ENCODE measurements around the gene ACVR2B.
"Not testable (repeated sequence)": the region's sequence is repeated elsewhere in the genome, so short reads cannot be mapped to it uniquely, and the experiment has no call there.

The ACVR2B gene

GRCh38 chr3:38443205-38443604, 10.5 kb upstream of the ACVR2B start:
- not testable (repeated sequence) for H3K4me1 ChIP-seq (ENCODE audit: control insufficient read depth in 5 of 5, insufficient read depth in 5 of 5, low read length in 5 of 5); H3K27ac ChIP-seq (ENCODE audit: low read depth, low read length); H3K9ac ChIP-seq (ENCODE audit: low read length in 5 of 5); H3K27me3 ChIP-seq (ENCODE audit: control insufficient read depth in 5 of 5, insufficient read depth in 4 of 5, low read length in 5 of 5); H3K4me3 ChIP-seq (ENCODE audit: low read depth in 1 of 5, low read length in 5 of 5); H3K36me3 ChIP-seq (ENCODE audit: control insufficient read depth in 5 of 5, insufficient read depth in 5 of 5, low read length in 5 of 5)
- H3K9me3 ChIP-seq (ENCODE audit: control insufficient read depth in 5 of 5, low read length in 5 of 5) = peaks cover 0 to 16% (median 5%) of the 10 kb centered on the region in 5 donors

- H3K27ac ChIP-seq (ENCODE audit: low read depth, low read length) = no peak overlapping the region
- H3K4me3 ChIP-seq (ENCODE audit: low read depth in 1 of 5, low read length in 5 of 5) = no peak overlapping the region
- no peak overlapping the region for H3K9ac ChIP-seq (ENCODE audit: low read length in 5 of 5)
- no peaks in the 10 kb centered on the region for H3K27me3 ChIP-seq (ENCODE audit: control insufficient read depth in 5 of 5, insufficient read depth in 4 of 5, low read length in 5 of 5)
- no peaks in the 10 kb centered on the region for H3K36me3 ChIP-seq (ENCODE audit: control insufficient read depth in 5 of 5, insufficient read depth in 5 of 5, low read length in 5 of 5)
- H3K9me3 ChIP-seq (ENCODE audit: control insufficient read depth in 5 of 5, low read length in 5 of 5) = peaks cover 0 to 3% (median 0%) of the 10 kb centered on the region in 5 donors
- peaks cover 0 to 6% (median 0%) of the 10 kb centered on the region in 5 donors for H3K4me1 ChIP-seq (ENCODE audit: control insufficient read depth in 5 of 5, insufficient read depth in 5 of 5, low read length in 5 of 5)
Observed at GRCh38 chr3:38446085-38446686, 7.5 kb upstream of the ACVR2B start.

GRCh38 chr3:38446812-38447211, 6.9 kb upstream of the ACVR2B start:
- no peak overlapping the region for H3K4me3 ChIP-seq (ENCODE audit: low read depth in 1 of 5, low read length in 5 of 5)

GRCh38 chr3:38450853-38451252, 2.8 kb upstream of the ACVR2B start:
- H3K4me1 ChIP-seq (ENCODE audit: control insufficient read depth in 5 of 5, insufficient read depth in 5 of 5, low read length in 5 of 5) = peaks cover 7 to 28% (median 24%) of the 10 kb centered on the region in 5 donors
- no peak overlapping the region for H3K9ac ChIP-seq (ENCODE audit: low read length in 5 of 5)
- no peak overlapping the region for H3K27ac ChIP-seq (ENCODE audit: low read depth, low read length)
- H3K27me3 ChIP-seq (ENCODE audit: control insufficient read depth in 5 of 5, insufficient read depth in 4 of 5, low read length in 5 of 5) = no peaks in the 10 kb centered on the region
- no peak overlapping the region for H3K4me3 ChIP-seq (ENCODE audit: low read depth in 1 of 5, low read length in 5 of 5)
- no peaks in the 10 kb centered on the region for H3K36me3 ChIP-seq (ENCODE audit: control insufficient read depth in 5 of 5, insufficient read depth in 5 of 5, low read length in 5 of 5)
- H3K9me3 ChIP-seq (ENCODE audit: control insufficient read depth in 5 of 5, low read length in 5 of 5) = no peaks in the 10 kb centered on the region

More at GRCh38 chr3:38446812-38447211, 6.9 kb upstream of the ACVR2B start:
- Histone ChIP-seq H3K9ac (ENCODE audit: low read length in 5 of 5) (no peak overlapping the region), H3K27ac (ENCODE audit: low read depth, low read length) (no peak overlapping the region), H3K4me1 (ENCODE audit: control insufficient read depth in 5 of 5, insufficient read depth in 5 of 5, low read length in 5 of 5) (peaks cover 0 to 6% (median 0%) of the 10 kb centered on the region in 5 donors), H3K36me3 (ENCODE audit: control insufficient read depth in 5 of 5, insufficient read depth in 5 of 5, low read length in 5 of 5) (no peaks in the 10 kb centered on the region), H3K9me3 (ENCODE audit: control insufficient read depth in 5 of 5, low read length in 5 of 5) (peaks cover 0 to 3% (median 0%) of the 10 kb centered on the region in 5 donors), H3K27me3 (ENCODE audit: control insufficient read depth in 5 of 5, insufficient read depth in 4 of 5, low read length in 5 of 5) (no peaks in the 10 kb centered on the region)

- Histone ChIP-seq H3K27ac (ENCODE audit: low read depth, low read length) (no peak overlapping the region), H3K4me3 (ENCODE audit: low read depth in 1 of 5, low read length in 5 of 5) (peak overlapping the region in 4 of 5 donors; percentile 65 to 85 (median 81)), H3K27me3 (ENCODE audit: control insufficient read depth in 5 of 5, insufficient read depth in 4 of 5, low read length in 5 of 5) (no peaks in the 10 kb centered on the region), H3K36me3 (ENCODE audit: control insufficient read depth in 5 of 5, insufficient read depth in 5 of 5, low read length in 5 of 5) (no peaks in the 10 kb centered on the region), H3K9ac (ENCODE audit: low read length in 5 of 5) (peak overlapping the region in 3 of 5 donors; percentile 66 to 73 (median 67)), H3K4me1 (ENCODE audit: control insufficient read depth in 5 of 5, insufficient read depth in 5 of 5, low read length in 5 of 5) (peaks cover 8 to 44% (median 39%) of the 10 kb centered on the region in 5 donors), H3K9me3 (ENCODE audit: control insufficient read depth in 5 of 5, low read length in 5 of 5) (no peaks in the 10 kb centered on the region)
Observed at GRCh38 chr3:38453913-38454177, 155 bp downstream of the ACVR2B start.

GRCh38 chr3:38454178-38454883, 641 bp downstream of the ACVR2B start:
- Histone ChIP-seq H3K9me3 (ENCODE audit: control insufficient read depth in 5 of 5, low read length in 5 of 5) (no peaks in the 10 kb centered on the region), H3K27ac (ENCODE audit: low read depth, low read length) (peak overlapping the region; percentile 54), H3K27me3 (ENCODE audit: control insufficient read depth in 5 of 5, insufficient read depth in 4 of 5, low read length in 5 of 5) (no peaks in the 10 kb centered on the region), H3K9ac (ENCODE audit: low read length in 5 of 5) (peak overlapping the region; percentile 26 to 73 (median 67)), H3K4me3 (ENCODE audit: low read depth in 1 of 5, low read length in 5 of 5) (peak overlapping the region; percentile 65 to 85 (median 81)), H3K4me1 (ENCODE audit: control insufficient read depth in 5 of 5, insufficient read depth in 5 of 5, low read length in 5 of 5) (peaks cover 8 to 49% (median 44%) of the 10 kb centered on the region in 5 donors), H3K36me3 (ENCODE audit: control insufficient read depth in 5 of 5, insufficient read depth in 5 of 5, low read length in 5 of 5) (no peaks in the 10 kb centered on the region)

GRCh38 chr3:38454884-38455638, 1.4 kb downstream of the ACVR2B start:
- peak overlapping the region; percentile 65 to 88 (median 81) for H3K4me3 ChIP-seq (ENCODE audit: low read depth in 1 of 5, low read length in 5 of 5)
- H3K9ac ChIP-seq (ENCODE audit: low read length in 5 of 5) = peak overlapping the region in 4 of 5 donors; percentile 66 to 80 (median 68)
- peaks cover 8 to 52% (median 50%) of the 10 kb centered on the region in 5 donors for H3K4me1 ChIP-seq (ENCODE audit: control insufficient read depth in 5 of 5, insufficient read depth in 5 of 5, low read length in 5 of 5)
- H3K9me3 ChIP-seq (ENCODE audit: control insufficient read depth in 5 of 5, low read length in 5 of 5) = no peaks in the 10 kb centered on the region
- H3K27me3 ChIP-seq (ENCODE audit: control insufficient read depth in 5 of 5, insufficient read depth in 4 of 5, low read length in 5 of 5) = no peaks in the 10 kb centered on the region
- no peaks in the 10 kb centered on the region for H3K36me3 ChIP-seq (ENCODE audit: control insufficient read depth in 5 of 5, insufficient read depth in 5 of 5, low read length in 5 of 5)
- H3K27ac ChIP-seq (ENCODE audit: low read depth, low read length) = peak overlapping the region; percentile 54

- H3K4me1 ChIP-seq (ENCODE audit: control insufficient read depth in 5 of 5, insufficient read depth in 5 of 5, low read length in 5 of 5) = peaks cover 12 to 59% (median 58%) of the 10 kb centered on the region in 5 donors
- peak overlapping the region; percentile 54 for H3K27ac ChIP-seq (ENCODE audit: low read depth, low read length)
- no peaks in the 10 kb centered on the region for H3K36me3 ChIP-seq (ENCODE audit: control insufficient read depth in 5 of 5, insufficient read depth in 5 of 5, low read length in 5 of 5)
- H3K4me3 ChIP-seq (ENCODE audit: low read depth in 1 of 5, low read length in 5 of 5) = peak overlapping the region; percentile 65 to 88 (median 81)
- no peaks in the 10 kb centered on the region for H3K9me3 ChIP-seq (ENCODE audit: control insufficient read depth in 5 of 5, low read length in 5 of 5)
- H3K27me3 ChIP-seq (ENCODE audit: control insufficient read depth in 5 of 5, insufficient read depth in 4 of 5, low read length in 5 of 5) = no peaks in the 10 kb centered on the region
- H3K9ac ChIP-seq (ENCODE audit: low read length in 5 of 5) = peak overlapping the region in 3 of 5 donors; percentile 26 to 80 (median 62)
Observed at GRCh38 chr3:38455639-38456430, 2.1 kb downstream of the ACVR2B start.

- no peaks in the 10 kb centered on the region for H3K9me3 ChIP-seq (ENCODE audit: control insufficient read depth in 5 of 5, low read length in 5 of 5)
- no peak overlapping the region for H3K27ac ChIP-seq (ENCODE audit: low read depth, low read length)
- H3K27me3 ChIP-seq (ENCODE audit: control insufficient read depth in 5 of 5, insufficient read depth in 4 of 5, low read length in 5 of 5) = no peaks in the 10 kb centered on the region
- no peak overlapping the region for H3K9ac ChIP-seq (ENCODE audit: low read length in 5 of 5)
- H3K4me3 ChIP-seq (ENCODE audit: low read depth in 1 of 5, low read length in 5 of 5) = no peak overlapping the region
- no peaks in the 10 kb centered on the region for H3K36me3 ChIP-seq (ENCODE audit: control insufficient read depth in 5 of 5, insufficient read depth in 5 of 5, low read length in 5 of 5)
- peaks cover 15 to 65% (median 62%) of the 10 kb centered on the region in 5 donors for H3K4me1 ChIP-seq (ENCODE audit: control insufficient read depth in 5 of 5, insufficient read depth in 5 of 5, low read length in 5 of 5)
Observed at GRCh38 chr3:38457111-38458003, 3.7 kb downstream of the ACVR2B start.
